OCI-LY1 (cell line): Measurements from ENCODE around the gene CUEDC1.

Experiments used
- H2AFZ ChIP-seq: fragments of 200-600 bp; sonication (generic), shearing (Covaris generic); 2 replicates; pipeline ENCODE4 v1.6.0; 2014; ENCODE audit warnings: antibody characterized with exemption, mild to moderate bottlenecking, low read length
- H3F3A ChIP-seq: fragments of 200-600 bp; sonication (generic), shearing (Covaris generic); 2 replicates; pipeline ENCODE4 v1.6.0; 2014; ENCODE audit warnings: mild to moderate bottlenecking, antibody characterized with exemption, low read length, moderate library complexity; ENCODE audit not compliant: insufficient read depth
- H3K27ac ChIP-seq: fragments of 200-600 bp; sonication (generic); 2 replicates; pipeline ENCODE4 v1.5.1; 2014; ENCODE audit warnings: low read length, mixed run types, mild to moderate bottlenecking, low read depth; ENCODE audit not compliant: poor library complexity, severe bottlenecking
- H3K27me3 ChIP-seq: fragments of 200-600 bp; sonication (generic); 2 replicates; pipeline ENCODE4 v1.6.0; 2014; ENCODE audit warnings: antibody characterized with exemption, mild to moderate bottlenecking, low read length, moderate library complexity; ENCODE audit not compliant: insufficient read depth
- H3K36me3 ChIP-seq: fragments of 200-600 bp; sonication (generic); 2 replicates; pipeline ENCODE4 v1.6.1; 2014; ENCODE audit warnings: mild to moderate bottlenecking, antibody characterized with exemption, low read length, moderate library complexity, mixed read lengths; ENCODE audit not compliant: insufficient read depth
- H3K4me1 ChIP-seq: fragments of 200-600 bp; sonication (generic); 2 replicates; pipeline ENCODE4 v1.5.1; 2014; ENCODE audit warnings: mild to moderate bottlenecking, low read length, moderate library complexity; ENCODE audit not compliant: insufficient read depth, severe bottlenecking
- H3K4me2 ChIP-seq: fragments of 200-600 bp; sonication (generic), shearing (Covaris generic); 2 replicates; pipeline ENCODE4 v1.6.1; 2014; ENCODE audit warnings: low read length
- H3K4me3 ChIP-seq: fragments of 200-600 bp; sonication (generic); 2 replicates; pipeline ENCODE4 v1.5.1; 2014; ENCODE audit warnings: low read length, low read depth, mild to moderate bottlenecking, mixed read lengths; ENCODE audit not compliant: poor library complexity, severe bottlenecking
- H3K79me2 ChIP-seq: fragments of 200-600 bp; shearing (Covaris generic); 2 replicates; pipeline ENCODE4 v1.6.1; 2016; ENCODE audit warnings: mixed run types, low read length, mixed read lengths; ENCODE audit not compliant: insufficient read depth
- H3K9ac ChIP-seq: fragments of 200-600 bp; sonication (generic), shearing (Covaris generic); 2 replicates; pipeline ENCODE4 v1.6.1; 2014; ENCODE audit warnings: mild to moderate bottlenecking, low read length, mixed read lengths
- H3K9me2 ChIP-seq: fragments of 200-600 bp; sonication (generic), shearing (Covaris generic); 2 replicates; pipeline ENCODE4 v1.6.1; 2014; ENCODE audit warnings: low read depth, mild to moderate bottlenecking, low read length, mixed read lengths
- H3K9me3 ChIP-seq: fragments of 200-600 bp; shearing (Covaris generic); 2 replicates; pipeline ENCODE4 v1.6.1; 2014; ENCODE audit warnings: low read length, mixed read lengths
- H4K20me1 ChIP-seq: fragments of 200-600 bp; sonication (generic), shearing (Covaris generic); 2 replicates; pipeline ENCODE4 v1.6.0; 2016; ENCODE audit warnings: mild to moderate bottlenecking, low read length; ENCODE audit not compliant: insufficient read depth
- EZH2 ChIP-seq: fragments of 200-600 bp; sonication (generic), shearing (Covaris generic); IDR thresholded peaks from 2 replicates; pipeline ENCODE4 v1.8.0; 2017; ENCODE audit warnings: borderline replicate concordance, mixed run types, mild to moderate bottlenecking, antibody characterized with exemption, low read length, moderate library complexity, mixed read lengths
- TF ChIP-seq, protein P1 (sequence below): fragments of 200-600 bp; sonication (generic), shearing (Covaris generic); IDR thresholded peaks from 2 replicates; pipeline ENCODE4 v1.5.1; 2017; ENCODE audit warnings: mild to moderate bottlenecking, antibody characterized with exemption, low read length, moderate library complexity, mixed read lengths

Gene CUEDC1

DNA sequence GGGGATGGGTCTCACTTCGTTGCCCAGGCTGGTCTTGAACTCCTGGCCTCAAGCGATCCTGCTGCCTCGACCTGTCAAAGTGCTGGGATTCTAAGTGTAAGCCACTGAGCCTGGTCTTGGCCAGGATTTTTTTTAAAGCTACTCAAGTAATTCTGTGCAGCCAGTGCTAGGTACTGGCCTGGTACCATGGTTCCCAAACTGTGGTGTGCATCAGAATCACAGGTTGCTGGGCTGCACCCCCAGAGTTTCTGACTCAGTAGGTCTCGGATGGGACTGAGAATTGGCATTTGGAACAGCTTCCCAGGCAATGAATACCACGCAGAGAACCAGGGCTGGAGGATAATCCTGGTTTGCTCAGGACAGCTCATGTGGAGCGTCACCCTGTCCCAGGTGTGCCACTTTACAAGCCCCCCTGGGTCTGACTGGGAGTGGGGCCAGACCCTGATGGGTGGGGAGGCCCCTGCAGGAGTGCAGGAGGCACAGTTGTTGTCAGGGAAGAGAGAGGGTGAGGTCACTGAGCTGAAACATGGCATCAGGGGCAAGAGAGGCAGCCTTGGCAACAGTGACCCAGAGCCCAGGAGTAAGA, 94.7 kb downstream of the CUEDC1 start:
- H3K36me3 ChIP-seq: no peaks in the 10 kb centered on the region
- H3K9me2 ChIP-seq: no peaks in the 10 kb centered on the region
- no peaks in the 10 kb centered on the region for H4K20me1 ChIP-seq
- H3K4me3 ChIP-seq: no peak overlapping the region
- no peaks in the 10 kb centered on the region; the same call in 1 of the 2 replicates for H3K27me3 ChIP-seq
- TF ChIP-seq, protein P1, sequence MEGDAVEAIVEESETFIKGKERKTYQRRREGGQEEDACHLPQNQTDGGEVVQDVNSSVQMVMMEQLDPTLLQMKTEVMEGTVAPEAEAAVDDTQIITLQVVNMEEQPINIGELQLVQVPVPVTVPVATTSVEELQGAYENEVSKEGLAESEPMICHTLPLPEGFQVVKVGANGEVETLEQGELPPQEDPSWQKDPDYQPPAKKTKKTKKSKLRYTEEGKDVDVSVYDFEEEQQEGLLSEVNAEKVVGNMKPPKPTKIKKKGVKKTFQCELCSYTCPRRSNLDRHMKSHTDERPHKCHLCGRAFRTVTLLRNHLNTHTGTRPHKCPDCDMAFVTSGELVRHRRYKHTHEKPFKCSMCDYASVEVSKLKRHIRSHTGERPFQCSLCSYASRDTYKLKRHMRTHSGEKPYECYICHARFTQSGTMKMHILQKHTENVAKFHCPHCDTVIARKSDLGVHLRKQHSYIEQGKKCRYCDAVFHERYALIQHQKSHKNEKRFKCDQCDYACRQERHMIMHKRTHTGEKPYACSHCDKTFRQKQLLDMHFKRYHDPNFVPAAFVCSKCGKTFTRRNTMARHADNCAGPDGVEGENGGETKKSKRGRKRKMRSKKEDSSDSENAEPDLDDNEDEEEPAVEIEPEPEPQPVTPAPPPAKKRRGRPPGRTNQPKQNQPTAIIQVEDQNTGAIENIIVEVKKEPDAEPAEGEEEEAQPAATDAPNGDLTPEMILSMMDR: no peak
- TF ChIP-seq EZH2: no peak
- H3K4me1 ChIP-seq: peaks cover 13% of the 10 kb centered on the region
- no peaks in the 10 kb centered on the region for H3F3A ChIP-seq
- no peak overlapping the region for H3K27ac ChIP-seq
- no peak overlapping the region for H3K4me2 ChIP-seq
- no peaks in the 10 kb centered on the region for H3K79me2 ChIP-seq
- no peak overlapping the region for H3K9ac ChIP-seq
- no peaks in the 10 kb centered on the region for H3K9me3 ChIP-seq
- no peak overlapping the region for H2AFZ ChIP-seq

DNA sequence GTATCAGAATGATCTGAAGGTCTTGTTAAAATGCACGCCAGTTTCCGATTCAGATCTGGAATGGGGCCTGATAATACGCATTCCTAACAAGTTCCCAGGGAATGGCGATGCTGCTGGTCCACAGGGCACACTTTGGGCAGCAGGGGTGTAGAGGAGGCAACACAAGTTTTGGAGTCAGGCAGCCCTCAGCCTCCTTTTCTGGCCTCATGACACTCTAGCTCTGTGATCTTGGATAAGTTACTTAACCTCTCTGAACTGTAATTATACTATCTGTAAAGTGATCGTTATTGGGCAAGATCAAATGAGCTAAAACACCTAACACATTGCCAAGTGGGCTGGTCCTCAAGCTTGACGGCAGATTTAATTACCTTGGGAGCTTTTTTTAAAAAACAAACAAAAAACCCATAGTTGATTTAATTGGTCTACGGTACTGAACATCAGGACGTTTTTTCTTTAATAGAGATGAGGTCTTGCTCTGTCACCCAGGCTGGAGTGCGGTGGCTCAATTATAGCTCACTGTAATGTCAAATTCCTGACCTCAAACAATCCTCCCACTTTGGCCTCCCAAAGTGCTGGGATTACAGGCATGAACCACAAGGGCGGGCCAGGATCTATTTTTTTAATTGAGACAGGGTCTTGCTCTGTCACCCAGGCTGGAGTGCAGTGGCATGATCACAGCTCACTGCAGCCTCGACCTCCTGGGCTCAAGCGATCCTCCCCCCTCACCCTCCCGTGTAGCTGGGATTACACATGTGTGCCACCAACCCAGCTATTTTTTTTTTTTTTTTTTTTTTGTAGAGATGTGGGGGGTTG, 95.4 kb downstream of the CUEDC1 start:
- no peak overlapping the region for H3K9ac ChIP-seq
- peaks cover 17% of the 10 kb centered on the region for H3K4me1 ChIP-seq
- no peak overlapping the region for H3K27ac ChIP-seq
- H4K20me1 ChIP-seq: no peaks in the 10 kb centered on the region
- H3K79me2 ChIP-seq: no peaks in the 10 kb centered on the region
- H3K4me2 ChIP-seq: no peak overlapping the region
- H3F3A ChIP-seq: no peaks in the 10 kb centered on the region
- no peaks in the 10 kb centered on the region for H3K9me2 ChIP-seq
- TF ChIP-seq EZH2: no peak
- TF ChIP-seq, protein P1: no peak
- no peaks in the 10 kb centered on the region for H3K9me3 ChIP-seq
- no peaks in the 10 kb centered on the region; the same call in 1 of the 2 replicates for H3K27me3 ChIP-seq
- H2AFZ ChIP-seq: no peak overlapping the region
- H3K4me3 ChIP-seq: no peak overlapping the region
- no peaks in the 10 kb centered on the region for H3K36me3 ChIP-seq

DNA sequence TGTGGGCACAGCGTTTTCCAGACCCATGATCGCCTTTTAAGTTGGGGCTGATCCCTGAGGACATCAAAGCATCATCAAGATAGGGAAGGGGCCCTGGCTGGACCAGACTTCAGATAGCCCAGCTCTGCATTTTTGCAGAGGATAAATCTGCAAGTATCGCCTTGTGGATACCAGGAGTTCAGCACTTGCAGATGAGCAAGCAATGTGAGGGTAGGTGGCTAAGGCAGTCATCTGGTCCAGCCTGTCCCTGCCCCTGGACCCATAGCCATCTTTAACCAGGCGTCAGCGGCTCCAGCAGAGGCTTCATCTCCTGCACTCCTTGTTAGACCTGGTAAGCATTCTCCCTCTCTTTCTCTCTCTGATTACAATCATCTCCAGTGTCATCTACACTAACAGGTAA, 96.4 kb downstream of the CUEDC1 start:
- Histone ChIP-seq H2AFZ (no peak overlapping the region), H3K9me2 (no peaks in the 10 kb centered on the region), H3K9me3 (no peaks in the 10 kb centered on the region), H3K4me3 (no peak overlapping the region), H3K36me3 (no peaks in the 10 kb centered on the region), H4K20me1 (no peaks in the 10 kb centered on the region), H3K27ac (no peak overlapping the region), H3K4me1 (peaks cover 17% of the 10 kb centered on the region), H3F3A (no peaks in the 10 kb centered on the region), H3K9ac (no peak overlapping the region), H3K79me2 (no peaks in the 10 kb centered on the region), H3K27me3 (no peaks in the 10 kb centered on the region; the same call in 1 of the 2 replicates), H3K4me2 (no peak overlapping the region)
- TF ChIP-seq, protein P1: no peak
- TF ChIP-seq EZH2: no peak
